SK-N-SH (cell line): Measurements from ENCODE around the gene HDAC4. TPM values are rescaled to one million over a fixed set of nuclear protein-coding genes. Genes with fewer than 3 reads are reported as not detected.

Experiments used
- CTCF ChIA-PET: fragments of 300-600, 350-600 bp; formaldehyde crosslinking; extraction: SDS; loops from one replicate; lab custom pipeline; 2021; lab: Yijun Ruan, JAX
- POLR2A ChIA-PET: fragments of 350-600 bp; sonication (Branson Sonifier 250); formaldehyde crosslinking; extraction: SDS; loops from one replicate; lab custom pipeline; 2020; ENCODE audit warnings: antibody characterized with exemption, inconsistent platforms; lab: Yijun Ruan, JAX
- DNase-seq: peaks from one replicate; pipeline ENCODE4 v3.0.0; 2012
- H2AFZ ChIP-seq: fragments of 200-600 bp; sonication (generic); 2 replicates; pipeline ENCODE4 v1.8.1; 2016; ENCODE audit warnings: antibody characterized with exemption, mild to moderate bottlenecking, low read depth
- H3F3A ChIP-seq: fragments of 200-600 bp; sonication (generic); replicated peaks from 2 replicates; pipeline ENCODE3; 2016; ENCODE audit warnings: antibody characterized with exemption, mild to moderate bottlenecking; ENCODE audit not compliant: insufficient read depth
- H3K27ac ChIP-seq, 2 experiments: fragments of 200-500 bp in 1 of 2; fragments of 200-600 bp in 1 of 2; sonication (Bioruptor generic) in 1 of 2; sonication (generic), shearing (Covaris generic) in 1 of 2; 2 replicates each; pipeline versions ENCODE4 v1.5.1 to v1.6.1; 2014 to 2016; ENCODE audit warnings: low read depth in 2 of 2, inconsistent platforms in 1 of 2, low read length in 1 of 2, mild to moderate bottlenecking in 1 of 2, mixed read lengths in 1 of 2
- H3K27me3 ChIP-seq: fragments of 200-600 bp; sonication (generic), shearing (Covaris generic); 2 replicates; pipeline ENCODE4 v1.6.1; 2016; ENCODE audit warnings: mixed run types; ENCODE audit not compliant: insufficient read depth
- H3K36me3 ChIP-seq, 2 experiments: fragments of 200-500 bp in 1 of 2; fragments of 200-600 bp in 1 of 2; sonication (Bioruptor generic) in 1 of 2; sonication (generic) in 1 of 2; replicated peaks in 1 of 2; 2 replicates each; pipeline versions ENCODE3 to v1.5.1; 2014 to 2016; ENCODE audit warnings: low read length in 1 of 2, mild to moderate bottlenecking in 1 of 2; ENCODE audit not compliant: insufficient read depth in 2 of 2, control insufficient read depth in 1 of 2
- H3K4me1 ChIP-seq, 2 experiments: fragments of 200-500 bp in 1 of 2; fragments of 200-600 bp in 1 of 2; sonication (Bioruptor generic) in 1 of 2; sonication (generic), shearing (Covaris generic) in 1 of 2; 2 replicates each; pipeline versions ENCODE4 v1.5.1 to v1.6.1; 2014 to 2016; ENCODE audit warnings: low read depth in 1 of 2, low read length in 1 of 2, mixed run types in 1 of 2; ENCODE audit not compliant: insufficient read depth in 2 of 2, control insufficient read depth in 1 of 2
- H3K4me2 ChIP-seq: fragments of 200-600 bp; sonication (generic), shearing (Covaris generic); 2 replicates; pipeline ENCODE4 v1.6.1; 2017; ENCODE audit warnings: mixed run types
- H3K4me3 ChIP-seq, 2 experiments: fragments of 200-500 bp in 1 of 2; fragments of 200-600 bp in 1 of 2; sonication (Bioruptor generic) in 1 of 2; sonication (generic), shearing (Covaris generic) in 1 of 2; 2 replicates each; pipeline versions ENCODE4 v1.5.1 to v1.8.1; 2014 to 2016; ENCODE audit warnings: low read depth in 2 of 2, inconsistent platforms in 1 of 2, low read length in 1 of 2, mild to moderate bottlenecking in 1 of 2, mixed read lengths in 1 of 2, moderate library complexity in 1 of 2
- H3K79me2 ChIP-seq: fragments of 200-600 bp; sonication (generic); 2 replicates; pipeline ENCODE4 v1.8.1; 2017; ENCODE audit warnings: mild to moderate bottlenecking; ENCODE audit not compliant: insufficient read depth
- H3K9ac ChIP-seq: fragments of 200-600 bp; sonication (generic); 2 replicates; pipeline ENCODE4 v1.6.1; 2017; ENCODE audit warnings: mixed run types
- H3K9me2 ChIP-seq: fragments of 200-600 bp; sonication (generic); 2 replicates; pipeline ENCODE4 v1.6.1; 2017; ENCODE audit warnings: mixed run types
- H3K9me3 ChIP-seq: fragments of 200-600 bp; sonication (generic); 2 replicates; pipeline ENCODE4 v1.6.1; 2017; ENCODE audit warnings: mixed run types, mild to moderate bottlenecking, moderate library complexity
- H4K20me1 ChIP-seq: fragments of 200-600 bp; sonication (generic); 2 replicates; pipeline ENCODE4 v1.6.1; 2017; ENCODE audit warnings: mild to moderate bottlenecking, mixed run types; ENCODE audit not compliant: insufficient read depth
- EP300 ChIP-seq, 2 experiments: IDR thresholded peaks; 2 replicates each; pipeline versions ENCODE4 v1.4.0 to v1.6.1; 2012; ENCODE audit warnings: borderline replicate concordance in 1 of 2, low read depth in 1 of 2, low read length in 1 of 2
- FOXJ3 ChIP-seq: sonication (generic); formaldehyde crosslinking; IDR thresholded peaks from 2 replicates; pipeline ENCODE4 v1.5.1; 2020; ENCODE audit warnings: mild to moderate bottlenecking, missing genetic modification reagents
- FOXM1 ChIP-seq: IDR thresholded peaks from 2 replicates; pipeline ENCODE4 v1.4.0; 2012; ENCODE audit warnings: low read depth, mild to moderate bottlenecking
- GABPA ChIP-seq: IDR thresholded peaks from 2 replicates; pipeline ENCODE4 v1.4.0; 2012; ENCODE audit warnings: low read depth, mild to moderate bottlenecking
- GATA2 ChIP-seq: sonication (generic); formaldehyde crosslinking; IDR thresholded peaks from 2 replicates; pipeline ENCODE4 v1.5.0; 2020; ENCODE audit warnings: mild to moderate bottlenecking, missing genetic modification reagents
- JUND ChIP-seq: IDR thresholded peaks from 2 replicates; pipeline ENCODE4 v1.4.0; 2012
- MXI1 ChIP-seq: IDR thresholded peaks from 2 replicates; pipeline ENCODE4 v1.6.1; 2012; ENCODE audit warnings: mild to moderate bottlenecking, low read depth, low read length, improper control_type of control experiment
- NFIC ChIP-seq: IDR thresholded peaks from 2 replicates; pipeline ENCODE4 v1.4.0; 2012; ENCODE audit warnings: borderline replicate concordance
- NRF1 ChIP-seq: IDR thresholded peaks from 2 replicates; pipeline ENCODE4 v1.6.1; 2012; ENCODE audit warnings: low read depth, mild to moderate bottlenecking, low read length
- POLR2AphosphoS5 ChIP-seq: IDR thresholded peaks from 2 replicates; pipeline ENCODE4 v1.6.1; 2012; ENCODE audit warnings: low read depth, low read length
- RAD21 ChIP-seq: IDR thresholded peaks from 2 replicates; pipeline ENCODE4 v1.6.1; 2012; ENCODE audit warnings: mild to moderate bottlenecking, low read length
- RCOR1 ChIP-seq: fragments of 150-350 bp; IDR thresholded peaks from 2 replicates; pipeline ENCODE4 v1.6.1; 2017; ENCODE audit warnings: antibody characterized with exemption, low read length
- RXRA ChIP-seq: IDR thresholded peaks from 2 replicates; pipeline ENCODE4 v1.4.0; 2012; ENCODE audit warnings: low read depth, mild to moderate bottlenecking, borderline replicate concordance
- TAF1 ChIP-seq: IDR thresholded peaks from 2 replicates; pipeline ENCODE4 v1.6.1; 2012; ENCODE audit warnings: low read depth, mild to moderate bottlenecking, low read length, moderate library complexity, borderline replicate concordance
- TCF12 ChIP-seq: IDR thresholded peaks from 2 replicates; pipeline ENCODE4 v1.4.0; 2012
- YY1 ChIP-seq: IDR thresholded peaks from 2 replicates; pipeline ENCODE4 v1.4.0; 2012; ENCODE audit warnings: low read depth, mild to moderate bottlenecking
- WGBS: methylation state at CpG from one replicate; pipeline ENCODE4 v1.1.6; 2017; ENCODE audit warnings: low lambda C conversion rate; 5-methylcytosine and 5-hydroxymethylcytosine counted together
- polyA plus RNA-seq, 3 experiments: library from polyadenylated mRNA; depleted of rRNA; stranded (reverse); fragments of >200 nt; gene quantifications; 2 replicates each; pipeline ENCODE4 v1.2.3, GENCODE V29; 2012
- TF ChIP-seq, protein P1 (sequence below): fragments of 150-350 bp; IDR thresholded peaks from 2 replicates; pipeline ENCODE4 v1.6.1; 2016; ENCODE audit warnings: mild to moderate bottlenecking, low read depth, low read length
- TF ChIP-seq, protein P2 (sequence below): IDR thresholded peaks from 2 replicates; pipeline ENCODE4 v1.6.1; 2012; ENCODE audit warnings: mild to moderate bottlenecking, low read depth, low read length, moderate library complexity
- TF ChIP-seq, protein P3 (sequence below): IDR thresholded peaks from 2 replicates; pipeline ENCODE4 v1.4.0; 2012; ENCODE audit warnings: low read depth, borderline replicate concordance

HDAC4 gene
- polyA plus RNA-seq, 1 of the 3 experiments (the other 2 are of a cell fraction) = 5.5 TPM

DNA sequence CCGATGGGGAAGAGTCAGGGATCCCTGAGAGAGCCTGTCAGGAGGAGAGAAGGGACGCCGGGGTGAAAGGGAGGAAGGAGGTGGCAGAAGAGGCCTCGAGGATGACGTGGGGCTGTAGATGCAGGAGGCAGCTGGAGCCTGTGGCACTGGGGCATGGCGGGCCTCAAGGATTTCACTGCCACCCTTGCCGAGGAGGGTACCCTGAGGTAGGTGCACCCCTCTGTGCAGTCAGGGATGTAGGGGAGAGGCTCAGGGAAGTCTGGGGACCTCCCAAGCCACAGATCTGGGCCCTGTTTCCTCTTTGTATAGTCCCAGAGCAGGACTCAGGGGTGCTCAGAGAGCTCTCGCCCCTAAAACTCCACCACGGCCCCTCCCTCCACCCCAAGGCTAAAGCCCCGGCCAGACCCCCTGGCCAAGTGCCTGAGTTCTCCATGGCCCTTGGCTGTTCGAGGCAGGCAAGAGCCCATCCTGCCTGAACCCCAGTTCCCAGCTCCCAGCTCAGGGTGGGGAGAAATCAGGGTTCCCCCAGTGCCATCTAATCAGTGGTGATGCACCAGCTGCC, 39.0 kb upstream of the HDAC4 start:
- ChIA-PET POLR2A (no interaction called here), CTCF (interaction anchor here (1.8 kb wide), 1 partner anchor 15 kb away, joined by 6 read pairs; no protein-coding TSS in a partner anchor)
- Histone ChIP-seq H3K9me2 (no peaks in the 10 kb centered on the region), H3K27ac (no peak overlapping the region), H3K4me2 (no peak overlapping the region), H3K9me3 (no peaks in the 10 kb centered on the region), H3K9ac (no peak overlapping the region), H2AFZ (no peak overlapping the region), H3K4me3 (no peak overlapping the region), H4K20me1 (no peaks in the 10 kb centered on the region), H3F3A (no peaks in the 10 kb centered on the region), H3K36me3 (no peaks in the 10 kb centered on the region), H3K27me3 (no peaks in the 10 kb centered on the region), H3K79me2 (no peaks in the 10 kb centered on the region), H3K4me1 (no peaks in the 10 kb centered on the region)
- no peak for DNase-seq
- no peak for TF ChIP-seq POLR2AphosphoS5
- no peak for TF ChIP-seq JUND
- TF ChIP-seq NFIC = no peak
- TF ChIP-seq, protein P1, sequence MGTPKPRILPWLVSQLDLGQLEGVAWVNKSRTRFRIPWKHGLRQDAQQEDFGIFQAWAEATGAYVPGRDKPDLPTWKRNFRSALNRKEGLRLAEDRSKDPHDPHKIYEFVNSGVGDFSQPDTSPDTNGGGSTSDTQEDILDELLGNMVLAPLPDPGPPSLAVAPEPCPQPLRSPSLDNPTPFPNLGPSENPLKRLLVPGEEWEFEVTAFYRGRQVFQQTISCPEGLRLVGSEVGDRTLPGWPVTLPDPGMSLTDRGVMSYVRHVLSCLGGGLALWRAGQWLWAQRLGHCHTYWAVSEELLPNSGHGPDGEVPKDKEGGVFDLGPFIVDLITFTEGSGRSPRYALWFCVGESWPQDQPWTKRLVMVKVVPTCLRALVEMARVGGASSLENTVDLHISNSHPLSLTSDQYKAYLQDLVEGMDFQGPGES = no peak
- TF ChIP-seq, protein P2, sequence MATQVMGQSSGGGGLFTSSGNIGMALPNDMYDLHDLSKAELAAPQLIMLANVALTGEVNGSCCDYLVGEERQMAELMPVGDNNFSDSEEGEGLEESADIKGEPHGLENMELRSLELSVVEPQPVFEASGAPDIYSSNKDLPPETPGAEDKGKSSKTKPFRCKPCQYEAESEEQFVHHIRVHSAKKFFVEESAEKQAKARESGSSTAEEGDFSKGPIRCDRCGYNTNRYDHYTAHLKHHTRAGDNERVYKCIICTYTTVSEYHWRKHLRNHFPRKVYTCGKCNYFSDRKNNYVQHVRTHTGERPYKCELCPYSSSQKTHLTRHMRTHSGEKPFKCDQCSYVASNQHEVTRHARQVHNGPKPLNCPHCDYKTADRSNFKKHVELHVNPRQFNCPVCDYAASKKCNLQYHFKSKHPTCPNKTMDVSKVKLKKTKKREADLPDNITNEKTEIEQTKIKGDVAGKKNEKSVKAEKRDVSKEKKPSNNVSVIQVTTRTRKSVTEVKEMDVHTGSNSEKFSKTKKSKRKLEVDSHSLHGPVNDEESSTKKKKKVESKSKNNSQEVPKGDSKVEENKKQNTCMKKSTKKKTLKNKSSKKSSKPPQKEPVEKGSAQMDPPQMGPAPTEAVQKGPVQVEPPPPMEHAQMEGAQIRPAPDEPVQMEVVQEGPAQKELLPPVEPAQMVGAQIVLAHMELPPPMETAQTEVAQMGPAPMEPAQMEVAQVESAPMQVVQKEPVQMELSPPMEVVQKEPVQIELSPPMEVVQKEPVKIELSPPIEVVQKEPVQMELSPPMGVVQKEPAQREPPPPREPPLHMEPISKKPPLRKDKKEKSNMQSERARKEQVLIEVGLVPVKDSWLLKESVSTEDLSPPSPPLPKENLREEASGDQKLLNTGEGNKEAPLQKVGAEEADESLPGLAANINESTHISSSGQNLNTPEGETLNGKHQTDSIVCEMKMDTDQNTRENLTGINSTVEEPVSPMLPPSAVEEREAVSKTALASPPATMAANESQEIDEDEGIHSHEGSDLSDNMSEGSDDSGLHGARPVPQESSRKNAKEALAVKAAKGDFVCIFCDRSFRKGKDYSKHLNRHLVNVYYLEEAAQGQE = no peak
- no peak for TF ChIP-seq MXI1
- TF ChIP-seq RAD21 = no peak
- no peak for TF ChIP-seq YY1
- no peak for TF ChIP-seq FOXJ3 (CRISPR knock-in tag)
- no peak for TF ChIP-seq FOXM1
- no peak for TF ChIP-seq NRF1
- TF ChIP-seq TCF12 = no peak
- TF ChIP-seq GATA2 (CRISPR knock-in tag) = no peak
- TF ChIP-seq TAF1 = no peak
- no peak for TF ChIP-seq RCOR1
- no peak for TF ChIP-seq GABPA
- TF ChIP-seq, protein P3, sequence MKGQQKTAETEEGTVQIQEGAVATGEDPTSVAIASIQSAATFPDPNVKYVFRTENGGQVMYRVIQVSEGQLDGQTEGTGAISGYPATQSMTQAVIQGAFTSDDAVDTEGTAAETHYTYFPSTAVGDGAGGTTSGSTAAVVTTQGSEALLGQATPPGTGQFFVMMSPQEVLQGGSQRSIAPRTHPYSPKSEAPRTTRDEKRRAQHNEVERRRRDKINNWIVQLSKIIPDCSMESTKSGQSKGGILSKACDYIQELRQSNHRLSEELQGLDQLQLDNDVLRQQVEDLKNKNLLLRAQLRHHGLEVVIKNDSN = no peak
- no peak for TF ChIP-seq EP300 (IDR thresholded peaks at IDR 0.05; ENCODE audit: borderline replicate concordance in 1 of 2, low read depth in 1 of 2, low read length in 1 of 2)
- no peak for TF ChIP-seq RXRA
- WGBS = 36% methylated on average over 8 of the region's 11 CpGs
